Measurements from ENCODE around the gene IFNA1. TPM values are rescaled to one million over a fixed set of nuclear protein-coding genes. Genes with fewer than 3 reads are reported as not detected.
"Not testable (repeated sequence)": the region's sequence is repeated elsewhere in the genome, so short reads cannot be mapped to it uniquely, and the experiment has no call there.

The IFNA1 gene
- total and polyA plus RNA-seq, 9 donors, result not detected

DNA sequence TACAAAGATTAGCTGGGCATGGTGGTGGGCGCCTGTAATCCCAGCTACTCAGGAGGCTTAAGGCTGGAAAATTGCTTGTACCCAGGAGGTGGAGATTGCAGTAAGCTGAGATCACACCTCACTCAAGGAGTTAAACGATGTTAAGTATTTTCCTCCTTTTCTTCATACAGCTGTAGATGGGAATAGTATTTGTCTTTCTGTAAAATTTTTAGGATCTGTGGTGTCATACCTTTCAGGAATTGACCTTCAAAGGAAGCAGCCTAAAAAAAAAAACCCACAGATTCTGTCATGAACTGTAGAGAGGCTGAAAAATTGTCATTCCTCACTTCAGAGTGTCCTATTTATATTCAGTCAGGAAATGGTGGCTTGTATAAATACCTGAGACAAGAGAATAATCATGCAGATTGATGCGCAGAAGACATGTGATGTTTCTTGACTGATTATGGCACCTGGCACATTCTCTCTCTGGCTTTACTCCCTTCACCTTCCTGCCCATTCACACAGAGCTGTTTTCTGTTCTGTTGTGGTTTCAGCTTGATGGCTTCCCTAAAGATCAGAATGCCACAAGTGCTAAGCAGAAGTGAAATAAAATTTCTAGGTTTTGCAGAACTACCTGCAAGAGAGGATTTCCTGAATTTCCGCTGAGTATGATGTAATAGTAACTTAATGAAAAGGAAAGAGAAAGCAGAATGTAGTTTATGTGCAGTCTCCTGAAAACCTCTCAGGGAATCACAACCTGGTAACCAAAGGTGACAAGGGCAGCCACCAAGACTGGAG is 3.8 kb downstream of the IFNA1 start:
- no peak overlapping the region for H3K4me3 ChIP-seq (ENCODE audit: low read length)
- WGBS (ENCODE audit: insufficient coverage), result 57% methylated on average over 1 of the region's 4 CpGs
- H3K27ac ChIP-seq (ENCODE audit: low read length), result no peak overlapping the region
- peaks cover 2% of the 10 kb centered on the region for H3K27me3 ChIP-seq (ENCODE audit: control insufficient read depth, insufficient read depth, low read length)
- H3K36me3 ChIP-seq (ENCODE audit: control insufficient read depth, insufficient read depth, low read length), result no peaks in the 10 kb centered on the region
- no peaks in the 10 kb centered on the region for H3K4me1 ChIP-seq (ENCODE audit: control insufficient read depth, insufficient read depth, low read length)
- no peaks in the 10 kb centered on the region for H3K9me3 ChIP-seq (replicated peaks; ENCODE audit: control insufficient read depth, low read depth, low read length)
- peak; percentile 18 for DNase-seq

DNA sequence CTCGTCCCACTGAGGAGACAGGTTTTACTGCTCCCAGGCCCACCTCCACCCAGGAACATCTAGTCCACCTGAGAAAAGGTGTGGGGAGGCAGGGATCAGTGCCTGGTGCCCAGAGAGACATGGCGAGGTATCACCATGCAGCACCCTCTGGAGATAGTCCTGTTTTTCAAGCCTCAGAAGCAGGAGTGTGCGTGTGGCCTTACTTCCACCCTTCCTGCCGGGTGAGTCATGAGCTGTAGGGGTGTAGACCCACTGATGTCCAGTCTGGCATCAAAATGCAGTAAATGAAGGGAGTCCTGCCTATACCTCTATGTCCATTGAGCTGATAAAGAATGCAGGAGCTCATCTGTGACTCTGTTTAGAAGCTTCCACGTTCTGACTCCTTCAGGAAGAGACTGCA is 9.1 kb downstream of the IFNA1 start:
- not testable (repeated sequence) for H3K27ac ChIP-seq (ENCODE audit: low read length)

DNA sequence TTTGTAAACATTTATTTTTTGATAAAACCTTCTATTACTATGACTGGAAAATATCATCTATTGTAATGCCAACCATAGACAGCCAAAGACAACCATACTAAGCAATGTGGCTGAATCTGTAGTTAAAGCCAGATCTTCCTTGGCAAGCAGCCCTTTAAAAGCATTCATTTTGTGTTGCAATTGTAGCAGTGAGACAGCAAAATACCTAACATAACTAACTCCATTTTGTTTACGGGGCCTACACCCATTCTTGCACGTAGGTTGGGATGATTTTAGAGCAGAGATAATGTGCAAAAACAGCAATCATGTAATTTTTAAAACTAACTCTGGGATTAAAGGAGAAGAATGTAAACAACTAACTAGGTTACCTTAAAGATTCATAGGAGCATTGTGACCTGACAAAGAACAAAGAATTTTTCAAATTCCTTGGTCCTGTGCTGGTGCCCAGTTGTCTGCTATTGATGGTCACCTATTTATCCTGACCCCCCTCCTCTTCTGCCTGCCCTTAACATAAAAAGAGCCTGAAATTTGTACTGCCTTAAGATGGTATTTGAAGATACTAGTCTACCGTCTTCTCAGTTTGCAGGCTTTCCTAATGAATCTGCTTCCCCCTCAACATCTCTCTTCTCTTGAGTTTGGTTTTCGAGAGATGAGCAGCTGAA is 10.6 kb downstream of the IFNA1 start:
- no peaks in the 10 kb centered on the region for H3K4me1 ChIP-seq (ENCODE audit: control insufficient read depth, insufficient read depth, low read length)
- DNase-seq, result no peak
- WGBS (ENCODE audit: insufficient coverage), result no CpG with 5 or more reads among the region's 4 CpGs
- H3K9me3 ChIP-seq (replicated peaks; ENCODE audit: control insufficient read depth, low read depth, low read length), result no peaks in the 10 kb centered on the region
- H3K27me3 ChIP-seq (ENCODE audit: control insufficient read depth, insufficient read depth, low read length), result peaks cover 2% of the 10 kb centered on the region
- H3K36me3 ChIP-seq (ENCODE audit: control insufficient read depth, insufficient read depth, low read length), result no peaks in the 10 kb centered on the region
- H3K4me3 ChIP-seq (ENCODE audit: low read length), result no peak overlapping the region
- H3K27ac ChIP-seq (ENCODE audit: low read length), result no peak overlapping the region

More for the DNA sequence above, 9.1 kb downstream of the IFNA1 start:
- 100% methylated on average over 2 of the region's 5 CpGs for whole genome bisulfite sequencing (ENCODE audit: insufficient coverage)
- H3K4me1 ChIP-seq (ENCODE audit: control insufficient read depth, insufficient read depth, low read length); DNase-seq; H3K4me3 ChIP-seq (ENCODE audit: low read length); H3K9me3 ChIP-seq (replicated peaks; ENCODE audit: control insufficient read depth, low read depth, low read length); H3K27me3 ChIP-seq (ENCODE audit: control insufficient read depth, insufficient read depth, low read length); H3K36me3 ChIP-seq (ENCODE audit: control insufficient read depth, insufficient read depth, low read length): not testable (repeated sequence)

GRCh38 chr9:21452681-21453080 is 12.4 kb downstream of the IFNA1 start:
- DNase-seq, result no peak
- Histone ChIP-seq H3K9me3 (replicated peaks; ENCODE audit: control insufficient read depth, low read depth, low read length) (no peaks in the 10 kb centered on the region), H3K4me1 (ENCODE audit: control insufficient read depth, insufficient read depth, low read length) (no peaks in the 10 kb centered on the region), H3K36me3 (ENCODE audit: control insufficient read depth, insufficient read depth, low read length) (no peaks in the 10 kb centered on the region), H3K27me3 (ENCODE audit: control insufficient read depth, insufficient read depth, low read length) (peaks cover 2% of the 10 kb centered on the region), H3K4me3 (ENCODE audit: low read length) (no peak overlapping the region), H3K27ac (ENCODE audit: low read length) (no peak overlapping the region)
- 64% methylated on average over 3 of the region's 4 CpGs for WGBS (ENCODE audit: insufficient coverage)

DNA sequence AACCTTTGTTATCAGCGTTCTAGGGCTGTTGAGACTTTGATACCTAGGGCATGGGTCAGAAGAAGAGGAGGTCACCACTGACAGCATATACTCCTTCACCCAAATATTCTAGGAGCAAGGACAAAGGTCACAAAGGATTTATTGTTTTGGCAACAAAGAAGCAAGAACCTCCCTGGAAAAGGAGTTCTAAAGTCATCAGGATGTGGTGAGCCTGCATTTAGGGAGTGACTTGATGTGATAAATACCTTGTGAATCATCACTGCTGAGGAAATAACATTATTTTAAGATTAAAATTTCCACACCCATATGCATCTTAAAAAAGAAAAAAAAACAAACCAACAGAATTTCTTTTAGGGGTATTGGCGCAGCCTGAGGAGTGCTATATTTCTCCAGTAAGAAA is 13.9 kb downstream of the IFNA1 start:
- WGBS (ENCODE audit: insufficient coverage), result no CpG with 5 or more reads among the region's 2 CpGs
- no peak overlapping the region for H3K27ac ChIP-seq (ENCODE audit: low read length)
- no peaks in the 10 kb centered on the region for H3K4me1 ChIP-seq (ENCODE audit: control insufficient read depth, insufficient read depth, low read length)
- H3K27me3 ChIP-seq (ENCODE audit: control insufficient read depth, insufficient read depth, low read length), result no peaks in the 10 kb centered on the region
- no peaks in the 10 kb centered on the region for H3K36me3 ChIP-seq (ENCODE audit: control insufficient read depth, insufficient read depth, low read length)
- H3K4me3 ChIP-seq (ENCODE audit: low read length), result no peak overlapping the region
- no peaks in the 10 kb centered on the region for H3K9me3 ChIP-seq (replicated peaks; ENCODE audit: control insufficient read depth, low read depth, low read length)
- no peak for DNase-seq

DNA sequence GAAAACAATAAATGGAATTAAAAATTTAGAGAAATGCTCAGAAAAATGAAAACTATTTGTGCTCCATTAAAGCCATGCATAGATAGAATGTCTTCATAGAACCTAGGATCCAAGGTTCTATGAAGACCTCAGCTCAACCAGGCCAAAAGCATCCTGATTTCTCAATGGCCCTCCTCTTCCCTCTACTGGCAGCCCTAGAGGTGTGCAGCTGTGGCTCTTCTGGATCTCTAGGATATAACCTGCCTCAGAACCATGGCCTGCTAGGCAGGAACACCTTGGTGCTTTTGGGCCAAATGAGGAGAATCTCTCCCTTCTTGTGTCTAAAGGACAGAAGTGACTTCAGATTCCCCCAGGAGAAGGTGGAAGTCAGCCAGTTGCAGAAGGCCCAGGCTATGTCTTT is 15.1 kb downstream of the IFNA1 start:
- DNase-seq, result peak; percentile 20
- Histone ChIP-seq H3K36me3 (ENCODE audit: control insufficient read depth, insufficient read depth, low read length) (no peaks in the 10 kb centered on the region), H3K27me3 (ENCODE audit: control insufficient read depth, insufficient read depth, low read length) (no peaks in the 10 kb centered on the region), H3K27ac (ENCODE audit: low read length) (no peak overlapping the region), H3K4me3 (ENCODE audit: low read length) (no peak overlapping the region), H3K4me1 (ENCODE audit: control insufficient read depth, insufficient read depth, low read length) (no peaks in the 10 kb centered on the region), H3K9me3 (replicated peaks; ENCODE audit: control insufficient read depth, low read depth, low read length) (no peaks in the 10 kb centered on the region)

DNA sequence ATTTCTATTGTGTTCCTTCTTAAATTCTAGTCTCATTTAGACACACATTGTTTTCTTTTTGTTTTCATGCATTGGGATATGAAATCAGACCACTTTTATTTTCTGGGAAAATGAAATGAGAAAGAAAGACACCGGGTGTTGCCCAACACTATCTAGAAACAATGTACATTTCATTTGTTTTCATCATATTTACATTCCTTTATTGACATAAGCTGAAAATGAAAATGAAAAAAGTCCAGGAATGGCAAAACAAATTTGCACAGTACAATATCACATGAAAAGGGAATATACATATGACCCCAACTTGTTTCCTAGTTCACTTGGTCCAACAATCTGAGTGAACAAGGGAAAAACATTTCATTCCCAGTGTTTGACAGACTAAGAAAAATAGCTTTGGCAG is 21.1 kb downstream of the IFNA1 start:
- Histone ChIP-seq H3K4me1 (ENCODE audit: control insufficient read depth, insufficient read depth, low read length) (no peaks in the 10 kb centered on the region), H3K27ac (ENCODE audit: low read length) (no peak overlapping the region), H3K9me3 (replicated peaks; ENCODE audit: control insufficient read depth, low read depth, low read length) (no peaks in the 10 kb centered on the region), H3K4me3 (ENCODE audit: low read length) (no peak overlapping the region), H3K36me3 (ENCODE audit: control insufficient read depth, insufficient read depth, low read length) (no peaks in the 10 kb centered on the region), H3K27me3 (ENCODE audit: control insufficient read depth, insufficient read depth, low read length) (no peaks in the 10 kb centered on the region)
- WGBS (ENCODE audit: insufficient coverage), result no CpG with 5 or more reads among the region's 1 CpG
- no peak for DNase-seq

GRCh38 chr9:21465138-21465537 is 24.9 kb downstream of the IFNA1 start:
- Histone ChIP-seq H3K4me1 (ENCODE audit: control insufficient read depth, insufficient read depth, low read length) (no peaks in the 10 kb centered on the region), H3K27ac (ENCODE audit: low read length) (no peak overlapping the region), H3K36me3 (ENCODE audit: control insufficient read depth, insufficient read depth, low read length) (no peaks in the 10 kb centered on the region), H3K4me3 (ENCODE audit: low read length) (no peak overlapping the region), H3K27me3 (ENCODE audit: control insufficient read depth, insufficient read depth, low read length) (no peaks in the 10 kb centered on the region), H3K9me3 (replicated peaks; ENCODE audit: control insufficient read depth, low read depth, low read length) (no peaks in the 10 kb centered on the region)
- no peak for DNase-seq
- 91% methylated on average over 5 of the region's 5 CpGs for WGBS (ENCODE audit: insufficient coverage)

- DNase-seq, result peak; percentile 39
- Histone ChIP-seq H3K27me3 (ENCODE audit: control insufficient read depth, insufficient read depth, low read length) (no peaks in the 10 kb centered on the region), H3K4me3 (ENCODE audit: low read length) (no peak overlapping the region), H3K9me3 (replicated peaks; ENCODE audit: control insufficient read depth, low read depth, low read length) (no peaks in the 10 kb centered on the region), H3K27ac (ENCODE audit: low read length) (no peak overlapping the region), H3K4me1 (ENCODE audit: control insufficient read depth, insufficient read depth, low read length) (no peaks in the 10 kb centered on the region), H3K36me3 (ENCODE audit: control insufficient read depth, insufficient read depth, low read length) (no peaks in the 10 kb centered on the region)
Observed at GRCh38 chr9:21465859-21466518, 25.8 kb downstream of the IFNA1 start.

DNA sequence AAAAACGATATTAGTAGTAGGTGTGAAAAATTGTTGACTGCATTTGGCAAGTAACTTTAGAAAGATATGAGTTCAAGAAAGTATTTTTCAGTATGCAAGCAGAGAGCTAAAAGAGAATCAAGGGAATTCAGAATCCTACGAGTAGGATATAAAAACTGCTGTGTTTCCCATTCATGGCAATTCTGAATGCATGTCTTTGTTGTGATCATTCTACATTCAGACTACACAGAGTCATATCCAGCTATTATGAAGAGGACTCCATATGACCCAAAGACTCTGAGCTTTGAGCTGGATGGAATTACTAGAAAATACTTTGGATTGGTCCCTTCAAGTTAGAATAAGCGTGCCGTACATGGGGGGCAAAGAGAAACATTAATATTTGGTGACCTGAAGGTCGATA is 29.9 kb downstream of the IFNA1 start:
- H3K36me3 ChIP-seq (ENCODE audit: control insufficient read depth, insufficient read depth, low read length), result no peaks in the 10 kb centered on the region
- H3K27me3 ChIP-seq (ENCODE audit: control insufficient read depth, insufficient read depth, low read length), result no peaks in the 10 kb centered on the region
- WGBS (ENCODE audit: insufficient coverage), result 79% methylated on average over 3 of the region's 5 CpGs
- no peak for DNase-seq
- H3K27ac ChIP-seq (ENCODE audit: low read length), result no peak overlapping the region
- H3K4me1 ChIP-seq (ENCODE audit: control insufficient read depth, insufficient read depth, low read length), result no peaks in the 10 kb centered on the region
- H3K9me3 ChIP-seq (replicated peaks; ENCODE audit: control insufficient read depth, low read depth, low read length), result no peaks in the 10 kb centered on the region
- no peak overlapping the region for H3K4me3 ChIP-seq (ENCODE audit: low read length)

All from muscle of leg (tissue), 11 donors.